Dedifferentiated amniotic fluid mesenchymal stem cell (primary cell): ENCODE measurements around the gene PCED1B.
A peak's percentile ranks its signal among the peaks of the same experiment; 100 is the strongest.

Source experiments
- DNase-seq: peaks from one replicate; pipeline ENCODE4 v3.0.0-alpha.2; 2016; ENCODE audit errors: extremely low spot score

PCED1B gene

DNA sequence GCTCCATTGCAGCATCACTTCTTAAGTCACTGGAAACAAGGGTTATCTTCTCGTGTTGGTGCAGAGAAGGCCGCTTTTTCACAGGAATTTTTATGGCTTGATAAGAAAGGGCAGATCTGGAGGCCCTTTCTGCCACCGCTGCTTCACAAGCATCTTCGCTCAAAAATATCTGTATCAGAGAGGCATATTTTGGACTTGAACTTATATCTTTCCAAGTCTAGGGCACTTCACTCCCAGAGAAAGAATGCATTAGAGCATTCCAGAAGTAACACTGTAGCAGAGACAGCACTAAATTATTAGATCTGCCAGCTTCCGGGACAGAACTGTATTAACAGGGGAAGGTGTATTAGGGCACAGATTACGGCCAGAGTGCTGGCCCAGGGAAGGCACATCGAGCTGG, 152.0 kb downstream of the PCED1B start:
- no peak for DNase-seq

DNA sequence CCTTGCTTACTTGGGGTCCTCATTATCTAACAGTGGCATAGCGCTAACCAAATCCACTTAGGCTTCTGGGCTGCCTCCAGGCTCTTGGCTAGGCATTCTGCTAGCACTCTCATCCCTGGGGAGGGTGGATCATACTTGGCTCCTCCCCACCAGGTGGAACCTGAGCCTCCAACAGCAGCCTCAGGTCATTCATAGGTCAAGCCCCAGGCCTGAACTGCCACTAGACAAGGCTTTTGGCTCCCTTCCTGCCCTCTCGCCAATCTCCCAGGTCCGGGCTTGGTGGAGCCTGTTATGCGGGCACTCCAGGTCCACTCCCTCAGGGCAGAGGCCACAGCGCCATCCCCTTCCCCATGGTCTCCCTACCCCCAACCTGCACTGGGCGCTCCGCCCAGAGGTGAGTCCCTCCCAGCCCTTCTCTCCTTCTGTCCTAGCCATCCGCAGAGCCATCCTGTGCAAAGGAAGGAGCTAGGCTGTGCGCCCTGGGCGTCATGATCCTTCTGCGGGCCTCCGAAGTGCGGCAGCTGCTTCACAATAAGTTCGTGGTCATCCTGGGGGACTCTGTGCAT, 155.2 kb downstream of the PCED1B start:
- no peak for DNase-seq

DNA sequence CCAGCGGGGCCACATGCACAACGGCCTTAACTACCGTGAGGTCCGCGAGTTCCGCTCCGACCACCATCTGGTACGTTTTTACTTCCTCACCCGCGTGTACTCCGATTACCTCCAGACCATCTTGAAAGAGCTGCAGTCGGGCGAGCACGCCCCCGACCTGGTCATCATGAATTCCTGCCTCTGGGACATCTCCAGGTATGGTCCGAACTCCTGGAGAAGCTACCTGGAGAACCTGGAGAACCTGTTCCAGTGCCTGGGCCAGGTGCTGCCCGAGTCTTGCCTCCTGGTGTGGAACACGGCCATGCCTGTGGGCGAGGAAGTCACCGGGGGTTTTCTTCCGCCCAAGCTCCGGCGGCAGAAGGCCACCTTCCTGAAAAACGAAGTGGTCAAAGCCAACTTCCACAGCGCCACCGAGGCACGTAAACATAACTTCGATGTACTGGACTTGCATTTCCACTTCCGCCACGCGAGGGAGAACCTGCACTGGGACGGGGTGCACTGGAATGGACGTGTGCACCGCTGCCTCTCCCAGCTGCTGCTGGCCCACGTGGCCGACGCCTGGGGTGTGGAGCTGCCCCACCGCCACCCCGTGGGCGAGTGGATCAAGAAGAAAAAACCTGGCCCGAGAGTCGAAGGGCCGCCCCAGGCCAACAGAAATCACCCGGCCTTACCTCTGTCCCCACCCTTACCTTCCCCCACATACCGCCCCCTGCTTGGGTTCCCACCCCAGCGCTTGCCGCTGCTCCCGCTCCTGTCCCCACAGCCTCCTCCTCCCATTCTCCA, 156.0 kb downstream of the PCED1B start:
- no peak for DNase-seq

DNA sequence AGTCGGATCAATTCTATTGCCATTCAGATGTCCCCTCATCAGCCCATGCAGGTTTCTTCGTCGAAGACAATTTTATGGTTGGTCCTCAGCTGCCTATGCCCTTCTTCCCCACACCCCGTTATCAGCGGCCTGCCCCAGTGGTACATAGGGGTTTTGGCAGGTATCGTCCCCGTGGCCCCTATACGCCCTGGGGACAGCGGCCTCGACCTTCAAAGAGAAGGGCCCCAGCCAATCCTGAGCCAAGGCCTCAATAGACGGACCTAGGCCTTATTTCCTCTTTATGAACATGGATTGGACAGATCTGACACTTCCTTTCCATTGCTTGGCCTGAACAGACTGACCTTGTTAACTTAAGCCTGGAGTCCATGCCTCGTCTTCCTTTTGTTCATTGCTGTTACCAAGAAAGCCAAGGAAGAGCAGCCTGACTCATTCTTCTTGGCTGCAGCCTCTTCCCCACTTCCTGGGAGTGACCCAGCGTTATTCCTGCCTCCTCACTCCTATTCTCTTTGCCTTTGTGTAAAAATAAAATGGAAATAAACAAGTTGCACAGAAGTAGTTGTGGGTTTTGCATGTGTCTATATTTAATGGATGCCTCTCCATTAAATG, 156.8 kb downstream of the PCED1B start:
- DNase-seq: peak; percentile 51

DNA sequence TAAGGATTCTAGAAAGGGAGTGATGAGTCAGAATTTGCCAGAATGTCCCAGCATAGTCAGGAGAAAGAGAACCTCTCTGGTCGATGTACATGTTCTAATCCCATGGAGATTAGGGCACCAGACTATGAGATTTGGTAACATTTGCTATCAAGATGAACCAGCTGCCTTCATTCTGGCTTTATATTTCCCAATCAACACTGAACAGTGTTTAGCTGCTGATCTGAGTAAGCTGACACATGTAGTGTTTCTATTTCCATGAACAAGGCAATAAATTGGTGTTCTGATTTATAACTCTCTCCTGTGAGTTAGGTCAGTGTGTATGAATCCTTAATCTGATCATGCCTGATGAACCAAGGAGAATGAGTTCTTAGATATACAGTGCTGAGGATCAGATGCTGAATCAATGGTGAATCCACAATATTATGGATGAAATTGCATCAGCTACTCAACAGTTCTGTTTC, 158.4 kb downstream of the PCED1B start:
- DNase-seq: no peak

DNA sequence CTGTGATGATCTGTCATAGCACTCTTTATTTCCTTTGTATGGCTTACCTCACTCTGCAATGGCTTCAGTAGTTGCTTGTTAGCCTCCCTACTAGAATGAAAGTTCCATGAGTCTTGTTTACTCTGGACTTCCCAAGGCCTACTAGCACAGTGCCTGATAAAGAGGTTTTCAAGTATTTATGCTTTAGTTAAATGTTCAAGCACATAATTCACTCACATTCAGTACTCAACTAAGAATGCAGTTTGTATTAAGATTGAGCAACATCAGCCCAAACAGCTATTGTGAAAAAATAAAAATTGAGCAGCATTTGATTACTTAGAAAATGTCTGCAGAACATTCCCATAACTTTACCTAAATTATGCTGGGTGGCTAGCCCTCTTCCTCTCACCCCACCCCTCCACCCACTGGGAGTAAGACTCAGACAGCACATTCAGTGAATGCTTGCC, 159.3 kb downstream of the PCED1B start:
- DNase-seq: no peak

DNA sequence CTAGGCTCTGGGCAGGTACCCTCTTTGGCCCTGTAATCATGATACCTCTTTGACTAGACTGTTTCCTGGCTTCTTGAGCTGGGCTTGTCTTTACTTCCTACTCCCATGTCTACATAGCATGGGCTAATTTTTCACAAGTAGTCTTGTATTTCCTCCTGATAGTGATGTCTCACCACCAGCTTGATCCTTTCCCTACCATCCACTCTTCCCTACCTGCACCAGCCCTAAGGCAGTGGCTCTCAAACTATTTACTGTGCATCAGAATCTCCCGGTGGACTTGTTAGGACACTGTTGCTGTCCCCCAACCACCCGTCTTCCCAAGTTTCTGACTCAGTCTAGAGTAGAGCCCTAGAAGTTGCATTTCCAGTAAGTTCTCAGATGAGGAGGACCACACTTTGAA, 163.0 kb downstream of the PCED1B start:
- DNase-seq: no peak

DNA sequence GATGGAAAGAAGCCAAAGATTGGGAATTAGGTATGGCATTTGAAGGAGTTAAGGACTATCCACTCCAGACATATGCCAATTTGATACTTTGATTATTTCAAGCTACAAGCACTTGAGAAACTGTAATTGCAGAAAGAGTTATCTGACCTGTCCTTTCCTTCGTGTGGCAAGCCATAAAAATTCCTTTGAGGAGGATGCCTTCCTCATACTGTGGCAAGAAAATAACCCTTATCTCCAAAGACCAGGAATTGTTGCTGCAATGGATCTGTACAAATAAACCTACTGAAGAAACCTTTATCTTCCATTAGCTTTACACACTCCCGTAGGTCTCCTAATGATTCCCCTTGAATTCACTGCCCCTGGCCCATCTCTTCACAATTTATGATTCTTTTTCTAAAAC, 165.4 kb downstream of the PCED1B start:
- DNase-seq: no peak

DNA sequence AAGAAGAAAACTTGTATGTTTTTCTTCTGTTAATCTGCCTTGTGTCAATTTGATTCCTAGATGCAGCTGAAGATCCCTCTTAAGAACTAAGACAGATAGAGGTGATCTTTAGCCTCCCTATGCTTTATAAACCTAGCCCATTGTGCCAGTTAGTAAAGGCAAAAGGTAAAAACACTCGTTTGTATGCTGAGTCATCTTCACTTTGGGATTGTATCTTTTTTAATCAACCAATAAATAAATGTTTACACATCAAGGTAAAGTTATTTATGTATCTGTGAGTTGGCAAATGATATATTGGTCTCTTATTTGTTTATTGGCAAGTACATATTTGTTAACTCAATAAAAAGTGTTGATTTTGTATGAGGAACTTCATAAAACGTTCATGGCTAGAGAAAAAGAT, 166.2 kb downstream of the PCED1B start:
- no peak for DNase-seq

DNA sequence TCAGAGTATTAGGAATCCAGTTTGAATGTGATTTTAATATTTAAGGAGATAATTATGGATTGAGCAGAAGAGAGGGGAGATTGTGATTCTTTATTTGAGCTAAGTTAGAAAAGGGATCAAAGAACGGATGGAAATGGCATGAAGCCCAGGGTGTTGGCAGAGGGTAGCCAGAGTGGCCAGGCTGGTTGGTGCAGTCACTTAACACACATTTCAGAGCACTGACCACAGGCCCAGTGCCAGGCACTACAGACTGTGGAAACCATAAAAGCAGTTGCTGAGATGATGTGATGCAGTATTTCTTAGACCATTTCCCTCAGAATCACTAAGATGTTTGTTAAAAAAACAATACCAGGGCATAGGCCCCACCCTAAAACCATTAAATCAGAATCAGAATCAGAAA, 168.0 kb downstream of the PCED1B start:
- no peak for DNase-seq

DNA sequence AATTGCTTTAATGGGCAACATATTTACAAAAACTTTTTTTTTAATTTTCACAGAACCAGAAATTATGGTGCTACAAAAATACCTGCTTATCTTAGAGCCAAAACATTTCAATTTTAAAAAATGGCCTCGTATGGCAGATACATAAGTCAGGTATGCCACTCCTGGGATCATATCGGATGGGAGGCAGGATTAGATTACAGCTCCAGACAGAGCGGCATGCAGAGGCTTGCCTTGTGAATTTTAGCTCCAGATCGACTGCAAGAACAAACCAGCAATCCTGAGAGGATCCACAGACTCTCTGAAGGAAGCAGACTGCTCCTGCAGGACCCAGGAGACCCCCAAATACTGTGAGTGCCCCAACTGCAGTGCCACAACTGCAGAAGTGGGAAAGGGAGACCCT, 169.7 kb downstream of the PCED1B start:
- no peak for DNase-seq

DNA sequence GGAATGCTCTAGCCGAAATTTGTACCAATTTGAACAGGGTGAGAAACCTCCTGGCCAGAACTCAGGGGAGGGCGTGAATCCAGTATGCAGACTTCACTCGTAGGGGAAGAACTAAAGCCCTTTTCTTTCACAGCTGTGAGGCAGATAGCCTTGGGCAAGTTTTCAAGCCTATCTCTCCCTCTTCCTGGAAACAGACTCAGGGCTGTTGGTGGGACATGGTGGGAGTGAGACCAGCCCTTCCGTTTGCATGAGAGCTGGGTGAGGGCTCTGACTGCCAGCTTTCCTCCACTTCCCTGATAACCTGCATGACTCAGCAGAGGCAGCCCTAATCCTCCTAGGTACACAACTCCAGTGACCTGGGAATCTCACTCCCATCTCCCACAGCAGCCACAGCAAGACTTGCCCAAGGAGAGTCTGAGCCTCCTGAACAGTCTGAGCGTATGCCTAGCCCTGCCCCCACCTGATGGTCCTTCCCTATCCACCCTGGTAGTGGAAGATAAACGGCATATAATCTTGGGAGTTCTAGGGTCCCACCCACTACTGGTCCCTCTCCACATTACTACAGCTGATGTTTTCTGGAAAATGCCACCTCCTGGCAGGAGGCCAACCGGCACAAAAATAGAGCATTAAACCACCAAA, 170.4 kb downstream of the PCED1B start:
- no peak for DNase-seq

DNA sequence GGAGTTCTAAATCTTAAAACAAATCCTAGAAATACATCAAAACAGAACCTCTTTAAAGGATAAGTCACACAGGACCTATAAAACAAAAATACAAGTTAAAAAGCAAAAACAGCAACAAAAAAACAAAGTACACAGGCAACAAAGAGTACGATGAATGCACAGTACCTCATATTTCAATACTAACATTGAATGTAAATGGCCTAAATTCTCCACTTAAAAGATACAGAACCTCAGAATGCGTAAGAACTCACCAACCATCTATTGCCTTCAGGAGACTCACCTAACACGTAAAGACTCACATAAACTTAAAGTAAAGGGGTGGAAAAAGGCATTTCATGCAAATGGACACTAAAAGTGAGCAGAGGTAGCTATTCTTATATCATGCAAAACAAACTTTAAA, 172.5 kb downstream of the PCED1B start:
- DNase-seq: no peak

DNA sequence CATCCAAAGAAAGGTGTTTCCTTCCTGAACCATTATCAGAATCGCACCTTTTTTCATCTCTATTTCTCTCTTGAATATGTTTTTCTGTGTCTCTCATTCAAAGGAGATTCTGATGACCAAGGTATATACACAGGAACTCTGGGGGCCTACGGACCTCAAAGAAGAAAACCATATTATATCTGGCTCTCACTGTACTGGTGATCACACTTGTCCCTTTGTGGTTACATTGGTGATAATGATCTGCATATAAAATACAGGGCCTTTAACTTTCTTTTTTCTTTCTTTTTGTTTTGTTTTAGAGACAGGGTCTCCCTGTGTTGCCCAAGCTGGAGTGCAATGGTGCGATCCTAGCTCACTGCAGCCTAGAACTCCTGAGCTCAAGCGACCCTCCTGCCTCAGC, 185.5 kb downstream of the PCED1B start:
- DNase-seq: no peak

DNA sequence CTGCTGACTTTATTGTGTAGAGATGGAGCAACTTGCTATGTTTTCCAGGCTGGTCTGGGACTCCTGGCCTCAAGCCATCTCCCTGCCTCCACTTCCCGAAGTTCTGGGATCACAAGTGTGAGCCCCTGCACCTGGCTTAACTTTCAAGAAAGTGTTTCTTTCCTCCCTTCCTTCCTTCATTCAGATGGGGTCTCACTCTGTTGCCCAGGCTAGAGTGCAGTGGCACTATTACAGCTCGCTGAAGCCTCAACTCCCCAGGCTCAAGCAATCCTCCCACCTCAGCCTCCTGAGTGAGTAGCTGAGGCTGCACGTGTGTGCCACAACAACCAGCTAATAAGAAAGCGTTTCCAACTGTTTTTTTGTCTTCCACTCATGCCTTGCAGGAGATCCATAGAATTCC, 186.0 kb downstream of the PCED1B start:
- DNase-seq: no peak

DNA sequence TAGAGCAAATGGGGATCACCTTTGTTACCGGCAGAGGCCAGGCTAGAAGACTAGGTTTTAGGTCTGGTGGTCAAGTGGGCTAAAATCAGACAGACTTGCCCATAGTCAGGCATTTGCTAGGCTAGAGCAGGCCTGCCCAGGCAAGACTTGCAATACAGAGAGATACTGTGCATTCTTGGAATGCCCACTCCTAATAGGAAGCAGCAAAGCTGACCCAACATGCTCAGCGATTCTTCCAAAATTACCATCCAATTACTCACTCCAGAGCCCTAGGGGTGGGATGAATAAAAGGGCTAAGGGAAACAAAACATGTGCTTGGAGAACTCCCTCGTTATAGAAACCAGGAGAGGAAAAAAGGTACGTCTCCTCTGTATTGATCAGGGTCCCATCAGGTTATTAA, 188.2 kb downstream of the PCED1B start:
- DNase-seq: no peak

DNA sequence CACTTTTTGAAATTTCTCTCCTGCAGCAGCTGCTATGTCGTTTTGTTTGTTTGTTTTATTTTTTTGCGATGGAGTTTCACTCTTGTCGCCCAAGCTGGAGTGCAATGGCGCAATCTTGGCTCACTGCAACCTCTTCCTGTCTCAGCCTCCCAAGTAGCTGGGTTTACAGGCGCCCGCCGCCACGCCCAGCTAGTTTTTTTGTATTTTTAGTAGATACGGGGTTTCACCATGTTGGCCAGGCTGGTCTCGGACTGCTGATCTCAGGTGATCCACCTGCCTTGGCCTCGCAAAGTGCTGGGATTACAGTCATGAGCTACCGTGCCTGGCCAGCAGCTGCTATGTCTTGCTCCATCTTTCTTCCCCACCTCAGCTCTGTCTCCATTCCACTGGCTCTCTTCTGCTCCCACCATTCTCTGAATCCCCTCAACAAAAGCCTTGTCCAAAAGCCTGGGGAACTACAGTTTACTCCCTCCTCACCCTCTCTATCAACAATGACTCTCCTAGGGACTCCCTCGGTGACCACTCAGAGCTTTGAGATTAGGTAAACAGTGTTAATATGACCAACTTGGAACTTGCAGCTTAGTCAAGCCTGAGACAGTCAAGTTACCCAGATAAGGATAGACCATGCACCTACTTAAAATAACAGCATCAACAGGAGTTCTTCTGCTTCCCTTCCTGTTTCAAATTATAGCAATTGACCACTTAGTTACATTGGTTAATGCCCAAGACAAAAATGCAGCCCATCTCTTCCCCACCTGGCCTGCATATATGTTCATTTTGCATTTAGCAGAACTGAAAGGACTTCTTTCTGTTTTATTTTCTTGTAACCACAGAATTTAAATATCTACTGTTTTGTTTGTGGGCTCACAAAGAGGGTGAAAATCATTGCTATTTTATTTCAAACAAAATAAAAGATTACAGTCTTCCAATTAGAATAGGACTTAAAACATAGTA, 189.4 kb downstream of the PCED1B start:
- no peak for DNase-seq

DNA sequence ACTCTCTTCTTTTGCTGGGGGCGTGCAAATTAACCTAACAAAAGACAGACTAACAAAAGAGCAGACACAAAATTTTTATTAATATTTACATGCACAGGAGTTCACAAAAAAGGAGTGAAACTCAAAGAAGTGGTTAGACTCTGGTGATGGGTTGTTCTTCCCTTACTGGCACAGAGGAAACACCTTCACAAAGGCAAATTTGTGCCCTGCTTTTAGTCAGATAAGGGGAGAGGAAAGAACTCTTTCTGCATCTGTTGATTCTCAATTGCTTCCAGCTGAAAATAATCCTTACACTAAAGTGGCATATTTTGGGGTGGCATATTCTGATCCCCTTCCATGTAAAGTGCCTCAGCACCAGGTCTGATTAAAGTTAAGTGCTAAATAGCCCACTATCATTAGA, 190.5 kb downstream of the PCED1B start:
- no peak for DNase-seq

DNA sequence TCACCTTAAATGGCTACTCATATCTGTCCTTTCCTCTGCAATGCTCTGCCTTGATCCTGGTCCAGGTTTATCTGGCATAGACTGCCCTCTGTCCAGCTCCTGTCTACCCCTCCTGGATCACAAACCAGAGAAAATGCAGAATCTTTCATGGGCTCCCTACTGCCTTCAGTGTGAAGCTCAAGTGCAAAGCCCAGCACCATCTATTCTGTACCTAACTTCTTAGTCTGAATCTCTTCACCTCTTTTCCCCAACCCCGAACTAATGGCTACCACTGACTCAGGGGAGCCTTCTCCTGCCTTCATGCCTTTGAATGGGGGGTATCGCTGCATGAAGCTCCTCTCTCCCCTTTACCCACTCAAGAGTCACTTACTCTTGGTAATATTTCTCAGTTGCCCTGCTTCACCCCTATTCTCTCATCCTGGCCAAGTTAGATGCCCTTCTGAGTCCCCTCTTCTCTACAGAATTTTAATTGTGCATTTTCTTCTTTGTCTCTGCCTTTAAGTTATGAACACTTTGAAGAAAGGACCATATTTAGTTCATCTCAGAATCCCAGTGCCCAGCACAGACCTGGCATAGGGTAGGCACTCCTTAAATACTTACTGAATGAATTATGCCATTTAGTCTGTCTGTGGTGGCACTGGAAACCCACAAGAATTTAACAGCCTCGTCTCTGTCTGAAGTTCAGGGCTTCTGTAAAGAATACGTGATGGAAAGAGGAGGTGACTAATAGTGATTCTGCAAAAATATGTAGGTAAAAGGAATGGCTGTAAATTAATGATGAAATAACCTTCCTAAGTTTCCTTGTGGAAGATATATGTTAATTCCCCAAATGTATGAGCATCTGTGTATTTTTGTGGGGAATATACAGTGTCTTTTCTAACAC, 191.6 kb downstream of the PCED1B start:
- DNase-seq: peak; percentile 80

DNA sequence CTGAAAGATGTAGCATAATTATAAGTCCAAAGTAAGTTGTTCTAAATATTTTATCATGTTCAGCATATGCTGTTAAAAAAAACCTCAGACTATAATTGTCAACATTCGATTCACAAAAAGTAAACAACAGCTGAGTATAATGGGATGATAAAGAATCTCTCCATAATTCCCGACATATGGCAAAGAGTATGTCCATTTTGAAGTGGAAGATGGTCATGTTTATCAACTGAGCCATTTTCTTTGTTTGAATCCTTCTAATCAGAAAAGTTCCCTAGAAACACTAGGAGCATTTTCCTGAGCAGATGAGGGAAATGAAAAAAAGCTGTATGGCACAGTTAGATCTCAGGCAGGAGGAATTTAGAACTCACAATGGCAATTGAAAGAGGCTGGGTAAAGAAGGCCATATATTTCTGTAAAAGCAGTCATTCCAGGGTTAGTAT, 192.4 kb downstream of the PCED1B start:
- no peak for DNase-seq
